Brain (organoid and tissue), 1 donor: ENCODE data around the gene SLAMF1. TPM values are rescaled to one million over a fixed set of nuclear protein-coding genes. Genes with fewer than 3 reads are reported as not detected.

ENCODE experiments used
- polyA plus RNA-seq: library from polyadenylated mRNA; stranded (reverse); fragments of 350-450 nt; fragmentation: Illumina TruSeq; extraction: RNeasy Lipid Tissue Mini Kit (QIAGEN cat#74804); gene quantifications from one replicate; pipeline ENCODE4 v1.2.3, GENCODE V29; 2015; ENCODE audit warnings: low read depth, low replicate concordance; ENCODE audit not compliant: insufficient read depth

SLAMF1 gene
- polyA plus RNA-seq, 1 donor from 2014 or later, result not detected

Other genes with a start within 250 kb of the SLAMF1 start
- gene VANGL2, start 246.5 kb downstream of the SLAMF1 start, polyA plus RNA-seq, result 45.5 TPM
- 0.15 TPM for gene SLAMF6, start 123.8 kb downstream of the SLAMF1 start, polyA plus RNA-seq
- 0.49 TPM for gene CD84, start 67.5 kb downstream of the SLAMF1 start, polyA plus RNA-seq
- gene CD48, start 64.8 kb upstream of the SLAMF1 start, polyA plus RNA-seq, result 1.0 TPM
- gene SLAMF7, start 92.2 kb upstream of the SLAMF1 start, polyA plus RNA-seq, result 0.56 TPM
- gene LY9, start 149.1 kb upstream of the SLAMF1 start, polyA plus RNA-seq, result 0.15 TPM
- gene CD244, start 215.8 kb upstream of the SLAMF1 start, polyA plus RNA-seq, result 0.12 TPM
- not detected for gene ITLN1, start 238.1 kb upstream of the SLAMF1 start, polyA plus RNA-seq